ENCODE data around the gene TRIO. TPM values are rescaled to one million over a fixed set of nuclear protein-coding genes. Genes with fewer than 3 reads are reported as not detected.

The TRIO gene
- total RNA-seq, 1 donor from 2014 or later: 163 TPM

DNA sequence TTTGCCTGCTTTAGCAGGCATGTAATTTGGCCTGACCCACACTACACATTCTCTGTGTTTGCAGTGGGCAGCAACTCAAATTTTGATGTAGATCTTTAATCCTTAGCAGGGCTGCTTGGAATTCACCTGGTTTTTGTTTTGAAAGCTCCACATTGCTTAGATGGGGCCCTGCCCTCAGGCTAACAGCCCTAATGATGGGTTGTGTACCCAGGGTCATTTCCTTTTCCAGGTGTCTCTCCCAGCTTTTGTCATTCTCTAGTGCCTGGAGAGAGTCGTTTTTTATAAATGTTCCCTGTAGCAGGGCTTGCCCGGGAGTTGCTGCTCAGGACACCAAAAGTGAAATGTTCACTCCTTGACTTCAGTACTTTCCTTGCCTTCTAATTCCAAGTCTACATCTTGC, 126.3 kb downstream of the TRIO start:
- Mint-ChIP-seq H3K4me3 (ENCODE audit: low read depth) (no peak overlapping the region), H3K27me3 (no peaks in the 10 kb centered on the region), H3K36me3 (ENCODE audit: insufficient read depth) (no peaks in the 10 kb centered on the region), H3K4me1 (ENCODE audit: low read depth) (peaks cover 63% of the 10 kb centered on the region), H3K27ac (peak overlapping the region; percentile 82), H3K9me3 (ENCODE audit: low read depth) (no peaks in the 10 kb centered on the region)
- no peak for DNase-seq (ENCODE audit: low spot score, unreplicated experiment)
- TF ChIP-seq, protein P1, sequence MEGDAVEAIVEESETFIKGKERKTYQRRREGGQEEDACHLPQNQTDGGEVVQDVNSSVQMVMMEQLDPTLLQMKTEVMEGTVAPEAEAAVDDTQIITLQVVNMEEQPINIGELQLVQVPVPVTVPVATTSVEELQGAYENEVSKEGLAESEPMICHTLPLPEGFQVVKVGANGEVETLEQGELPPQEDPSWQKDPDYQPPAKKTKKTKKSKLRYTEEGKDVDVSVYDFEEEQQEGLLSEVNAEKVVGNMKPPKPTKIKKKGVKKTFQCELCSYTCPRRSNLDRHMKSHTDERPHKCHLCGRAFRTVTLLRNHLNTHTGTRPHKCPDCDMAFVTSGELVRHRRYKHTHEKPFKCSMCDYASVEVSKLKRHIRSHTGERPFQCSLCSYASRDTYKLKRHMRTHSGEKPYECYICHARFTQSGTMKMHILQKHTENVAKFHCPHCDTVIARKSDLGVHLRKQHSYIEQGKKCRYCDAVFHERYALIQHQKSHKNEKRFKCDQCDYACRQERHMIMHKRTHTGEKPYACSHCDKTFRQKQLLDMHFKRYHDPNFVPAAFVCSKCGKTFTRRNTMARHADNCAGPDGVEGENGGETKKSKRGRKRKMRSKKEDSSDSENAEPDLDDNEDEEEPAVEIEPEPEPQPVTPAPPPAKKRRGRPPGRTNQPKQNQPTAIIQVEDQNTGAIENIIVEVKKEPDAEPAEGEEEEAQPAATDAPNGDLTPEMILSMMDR (IDR thresholded peaks at IDR 0.05; ENCODE audit: unreplicated experiment): no peak

DNA sequence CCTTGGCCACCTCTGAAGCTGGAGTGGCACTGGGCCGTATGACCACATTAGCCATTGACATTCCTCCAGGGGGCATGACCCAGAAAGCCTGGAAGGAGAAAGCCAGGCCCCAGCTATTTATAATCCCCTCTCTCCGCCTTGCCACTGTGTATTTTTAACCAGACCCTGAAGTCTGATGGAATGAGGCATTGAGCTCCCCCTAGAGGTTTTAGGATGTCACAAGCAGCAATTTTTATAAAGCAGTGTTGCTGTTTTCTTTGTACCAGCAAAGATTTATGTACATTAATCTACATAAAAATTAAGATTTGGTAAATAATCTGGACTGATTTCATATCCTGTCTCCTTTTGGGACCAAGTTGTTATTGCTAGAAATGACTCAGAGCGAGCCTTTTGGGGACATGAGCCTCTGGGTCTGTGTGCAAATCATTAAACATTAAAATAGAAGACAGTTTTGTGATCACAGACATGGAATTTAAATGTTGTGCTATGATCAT, 127.1 kb downstream of the TRIO start:
- Mint-ChIP-seq H3K9me3 (ENCODE audit: low read depth) (no peaks in the 10 kb centered on the region), H3K36me3 (ENCODE audit: insufficient read depth) (no peaks in the 10 kb centered on the region), H3K27ac (peak overlapping the region; percentile 82), H3K27me3 (no peaks in the 10 kb centered on the region), H3K4me1 (ENCODE audit: low read depth) (peaks cover 57% of the 10 kb centered on the region), H3K4me3 (ENCODE audit: low read depth) (no peak overlapping the region)
- peak; percentile 21 for DNase-seq (ENCODE audit: low spot score, unreplicated experiment)
- TF ChIP-seq, protein P1 (IDR thresholded peaks at IDR 0.05; ENCODE audit: unreplicated experiment): peak; percentile 88

DNA sequence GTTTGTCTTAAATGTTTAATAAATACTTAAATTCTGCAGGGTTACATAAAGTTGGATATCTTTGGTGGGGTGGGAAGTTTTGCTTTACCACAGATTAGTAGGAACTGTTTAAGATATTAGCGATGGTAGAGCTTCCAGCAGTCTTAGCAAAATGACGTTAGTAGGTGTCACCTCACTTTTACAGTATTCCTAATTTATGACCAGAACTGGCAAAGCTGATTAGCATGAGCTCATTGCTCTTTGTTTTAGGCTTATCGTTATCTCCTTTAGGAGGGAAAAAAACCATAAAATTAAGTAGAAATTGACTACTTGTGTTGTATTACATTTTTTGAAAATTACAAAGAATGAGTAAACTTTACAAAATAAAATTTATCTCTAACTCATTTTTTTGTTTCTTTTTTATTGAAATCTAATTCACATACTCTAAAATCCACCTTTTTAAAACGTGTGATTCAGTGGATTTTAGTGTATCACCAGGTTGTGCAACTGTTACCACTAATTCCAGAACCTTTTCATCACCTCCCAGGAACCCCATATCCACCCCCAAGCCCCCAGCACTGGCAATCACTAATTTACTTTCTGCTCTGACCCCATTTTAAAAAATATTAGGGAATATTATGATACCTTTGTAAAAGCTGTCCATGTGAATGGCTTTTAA, 129.5 kb downstream of the TRIO start:
- TF ChIP-seq, protein P1 (IDR thresholded peaks at IDR 0.05; ENCODE audit: unreplicated experiment): no peak
- DNase-seq (ENCODE audit: low spot score, unreplicated experiment): no peak
- Mint-ChIP-seq H3K27ac (peak overlapping the region; percentile 72), H3K27me3 (no peaks in the 10 kb centered on the region), H3K4me1 (ENCODE audit: low read depth) (peaks cover 52% of the 10 kb centered on the region), H3K9me3 (ENCODE audit: low read depth) (no peaks in the 10 kb centered on the region), H3K4me3 (ENCODE audit: low read depth) (no peak overlapping the region), H3K36me3 (ENCODE audit: insufficient read depth) (peaks cover 1% of the 10 kb centered on the region)

DNA sequence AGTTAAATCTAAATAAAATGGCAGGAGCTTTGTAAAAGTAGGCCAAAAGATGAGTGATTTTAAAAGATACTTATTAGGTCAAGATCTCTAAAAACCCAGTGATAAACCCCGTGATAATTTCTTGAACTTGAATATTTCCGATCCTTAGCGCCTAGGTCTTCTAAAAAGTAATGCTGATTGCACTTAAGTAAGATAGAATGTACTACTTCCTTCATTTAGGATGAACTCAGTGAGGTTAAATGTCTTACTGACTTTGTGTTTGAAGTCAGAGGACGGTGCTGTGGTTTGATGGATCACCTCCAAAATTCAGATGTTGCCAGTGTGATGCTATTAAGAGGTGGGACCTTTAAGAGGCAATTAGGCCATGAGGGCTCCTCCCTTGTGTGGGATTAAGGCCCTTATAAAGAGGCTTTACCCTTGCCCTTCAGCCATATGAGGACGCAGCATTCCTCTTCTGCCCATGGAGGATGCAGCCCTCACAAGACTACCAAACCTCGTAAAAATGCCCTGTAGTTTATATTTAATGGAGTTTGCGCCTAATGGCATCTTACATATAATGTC, 130.1 kb downstream of the TRIO start:
- H3K4me3 Mint-ChIP-seq (ENCODE audit: low read depth): no peak overlapping the region
- H3K27me3 Mint-ChIP-seq: no peaks in the 10 kb centered on the region
- H3K4me1 Mint-ChIP-seq (ENCODE audit: low read depth): peaks cover 47% of the 10 kb centered on the region
- TF ChIP-seq, protein P1 (IDR thresholded peaks at IDR 0.05; ENCODE audit: unreplicated experiment): no peak
- H3K36me3 Mint-ChIP-seq (ENCODE audit: insufficient read depth): peaks cover 1% of the 10 kb centered on the region
- no peak for DNase-seq (ENCODE audit: low spot score, unreplicated experiment)
- H3K27ac Mint-ChIP-seq: no peak overlapping the region
- no peaks in the 10 kb centered on the region for H3K9me3 Mint-ChIP-seq (ENCODE audit: low read depth)

DNA sequence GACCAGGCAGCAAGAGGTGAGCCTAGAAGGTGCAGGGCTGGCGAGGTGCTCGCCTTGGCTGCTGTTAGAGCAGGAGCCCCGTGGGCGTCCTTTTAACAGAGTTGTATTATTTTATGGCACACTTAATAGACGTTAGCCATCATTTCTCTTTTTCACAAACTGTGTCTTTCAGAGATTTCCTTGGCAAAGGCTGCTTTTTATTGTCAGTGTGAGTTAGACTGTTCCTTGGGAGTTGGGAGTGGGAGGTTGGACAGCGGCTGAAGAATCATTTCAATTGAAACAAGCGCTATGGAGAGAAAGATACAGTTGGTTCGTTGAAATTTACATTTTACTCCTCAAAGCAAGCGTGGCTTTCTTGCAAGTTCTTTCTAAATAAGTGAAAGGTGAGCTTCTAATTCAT, 133.2 kb downstream of the TRIO start:
- H3K27ac Mint-ChIP-seq: no peak overlapping the region
- peaks cover 35% of the 10 kb centered on the region for H3K4me1 Mint-ChIP-seq (ENCODE audit: low read depth)
- no peak for DNase-seq (ENCODE audit: low spot score, unreplicated experiment)
- TF ChIP-seq, protein P1 (IDR thresholded peaks at IDR 0.05; ENCODE audit: unreplicated experiment): no peak
- no peak overlapping the region for H3K4me3 Mint-ChIP-seq (ENCODE audit: low read depth)
- H3K9me3 Mint-ChIP-seq (ENCODE audit: low read depth): no peaks in the 10 kb centered on the region
- no peaks in the 10 kb centered on the region for H3K27me3 Mint-ChIP-seq
- peaks cover 5% of the 10 kb centered on the region for H3K36me3 Mint-ChIP-seq (ENCODE audit: insufficient read depth)

Data from progenitor cell of endocrine pancreas (in vitro differentiated cells).